ENCODE data around the gene MAP3K3. TPM values are rescaled to one million over a fixed set of nuclear protein-coding genes. Genes with fewer than 3 reads are reported as not detected.

The MAP3K3 gene
- total and polyA plus RNA-seq, 9 donors, result 32.2 to 41.0 (median 36.3) TPM

DNA sequence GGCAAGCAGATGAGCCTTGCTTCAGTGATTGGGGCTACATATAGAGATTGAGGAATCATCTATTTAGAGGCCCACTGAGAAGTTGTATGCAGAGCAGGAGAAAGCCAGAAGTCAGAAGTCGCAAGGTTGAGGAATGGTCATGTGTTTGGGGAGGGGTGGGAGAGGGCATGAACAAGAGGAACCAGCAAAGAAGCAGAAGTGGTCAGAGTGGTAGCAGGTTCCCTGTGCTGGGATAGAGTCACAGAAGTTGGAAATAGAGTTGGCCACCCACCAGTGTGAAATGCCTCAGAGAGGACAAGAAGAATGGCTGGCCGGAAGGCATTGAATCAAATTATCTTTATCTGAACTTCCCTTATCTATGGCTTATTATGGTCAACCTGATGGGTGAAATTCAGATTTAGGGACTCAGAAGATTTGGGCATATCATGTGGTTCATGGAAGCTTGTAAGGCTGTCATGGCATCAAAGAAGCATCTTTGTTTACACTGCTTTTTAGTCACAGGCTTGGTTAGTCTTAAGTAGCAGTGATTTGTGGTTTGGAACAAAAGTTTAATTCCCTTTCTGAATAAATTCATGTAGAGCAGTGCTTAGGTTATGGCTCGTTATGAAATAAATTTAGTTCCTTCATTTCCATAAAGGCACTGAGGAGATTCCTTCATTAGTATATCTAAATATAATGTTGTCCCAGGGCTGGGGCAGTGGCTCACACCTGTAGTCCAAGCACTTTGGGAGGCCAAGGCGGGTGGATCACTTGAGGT lies 19.7 kb downstream of the MAP3K3 start:
- H3K4me3 ChIP-seq, result no peak overlapping the region
- H3K36me3 ChIP-seq, result no peaks in the 10 kb centered on the region
- DNase-seq, result no peak
- H3K9me3 ChIP-seq, result no peaks in the 10 kb centered on the region
- intact Hi-C loops (cut with DNase I), result no loop called here
- no peak for TF ChIP-seq POLR2A (IDR thresholded peaks at IDR 0.05)
- no peak for TF ChIP-seq CTCF (IDR thresholded peaks at IDR 0.05)
- TF ChIP-seq EP300 (IDR thresholded peaks at IDR 0.05), result no peak
- H3K27me3 ChIP-seq, result no peaks in the 10 kb centered on the region
- no peaks in the 10 kb centered on the region for H3K4me1 ChIP-seq (ENCODE audit: insufficient read depth)
- H3K27ac ChIP-seq, result no peak overlapping the region
- 92 to 95% (median 93%) methylated on average over 4 of the region's 4 CpGs for WGBS, 3 donors

- intact Hi-C loops (cut with DNase I), result no loop called here
- Histone ChIP-seq H3K36me3 (no peaks in the 10 kb centered on the region), H3K4me1 (ENCODE audit: insufficient read depth) (no peaks in the 10 kb centered on the region), H3K9me3 (no peaks in the 10 kb centered on the region), H3K4me3 (no peak overlapping the region), H3K27me3 (no peaks in the 10 kb centered on the region), H3K27ac (no peak overlapping the region)
- TF ChIP-seq POLR2A (IDR thresholded peaks at IDR 0.05) (no peak), EP300 (IDR thresholded peaks at IDR 0.05) (no peak), CTCF (IDR thresholded peaks at IDR 0.05) (no peak)
- DNase-seq, result no peak
- 95 to 96% (median 95%) methylated on average over 7 of the region's 7 CpGs for WGBS, 3 donors
Measured at GRCh38 chr17:63644846-63645245, 22.6 kb downstream of the MAP3K3 start.

DNA sequence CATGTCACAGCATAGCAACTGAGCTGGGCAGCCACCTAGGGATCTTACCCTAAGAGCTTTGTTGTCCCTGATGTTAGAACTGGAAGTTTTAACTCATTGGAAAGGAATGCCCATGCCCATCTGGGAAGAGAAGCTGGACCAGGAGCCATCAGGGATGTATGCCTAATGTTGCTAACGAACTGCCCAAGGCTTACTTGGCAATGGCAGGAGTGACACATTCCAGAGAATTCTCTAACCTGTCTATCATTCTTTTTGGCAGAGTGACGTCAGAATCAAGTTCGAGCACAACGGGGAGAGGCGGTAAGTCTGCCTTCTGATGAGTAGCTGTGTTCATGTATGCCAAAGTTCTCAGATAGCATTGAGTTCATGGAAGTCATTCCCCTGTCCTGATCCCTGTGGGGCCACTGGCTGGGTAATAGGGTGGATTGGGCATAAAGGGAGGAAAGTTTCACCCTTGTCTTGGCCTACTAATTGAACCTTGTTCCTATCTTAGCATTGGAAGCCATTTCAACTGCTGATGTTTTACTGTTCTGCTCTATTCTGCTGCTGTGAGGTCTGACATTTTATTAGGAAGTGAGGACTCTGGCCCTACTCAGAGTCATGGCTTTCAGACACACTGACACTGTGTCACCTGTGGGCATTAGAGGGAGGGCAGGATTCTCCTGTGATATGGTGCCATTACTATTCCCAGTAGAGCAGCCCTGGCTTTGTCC lies 23.7 kb downstream of the MAP3K3 start:
- no peak overlapping the region for H3K27ac ChIP-seq

GRCh38 chr17:63646488-63646806 lies 24.2 kb downstream of the MAP3K3 start:
- Histone ChIP-seq H3K27me3 (no peaks in the 10 kb centered on the region), H3K9me3 (no peaks in the 10 kb centered on the region), H3K36me3 (no peaks in the 10 kb centered on the region), H3K27ac (no peak overlapping the region), H3K4me3 (no peak overlapping the region), H3K4me1 (ENCODE audit: insufficient read depth) (no peaks in the 10 kb centered on the region)
- WGBS, 3 donors, result 96 to 100% (median 97%) methylated on average over 1 of the region's 1 CpG
- no peak for TF ChIP-seq EP300 (IDR thresholded peaks at IDR 0.05)
- TF ChIP-seq POLR2A (IDR thresholded peaks at IDR 0.05), result no peak
- TF ChIP-seq CTCF (IDR thresholded peaks at IDR 0.05), result no peak
- intact Hi-C loops (cut with DNase I), result no loop called here
- no peak for DNase-seq

More for the DNA sequence above, 23.7 kb downstream of the MAP3K3 start:
- WGBS, 3 donors, result 91 to 96% (median 96%) methylated on average over 5 of the region's 5 CpGs
- TF ChIP-seq POLR2A (IDR thresholded peaks at IDR 0.05), result no peak
- no peak for TF ChIP-seq CTCF (IDR thresholded peaks at IDR 0.05)
- no peak for TF ChIP-seq EP300 (IDR thresholded peaks at IDR 0.05)
- Histone ChIP-seq H3K4me3 (no peak overlapping the region), H3K36me3 (no peaks in the 10 kb centered on the region), H3K4me1 (ENCODE audit: insufficient read depth) (no peaks in the 10 kb centered on the region), H3K27me3 (no peaks in the 10 kb centered on the region), H3K9me3 (no peaks in the 10 kb centered on the region)
- no peak for DNase-seq
- intact Hi-C loops (cut with DNase I), result no loop called here

Data from ovary (tissue), 9 donors.